HG03571 (cell line): ENCODE measurements around the gene RYR1.
A peak's percentile ranks its signal among the peaks of the same experiment; 100 is the strongest.
"Not testable (repeated sequence)": the region's sequence is repeated elsewhere in the genome, so short reads cannot be mapped to it uniquely, and the experiment has no call there.

ENCODE experiments used
- ATAC-seq: cut with Tn5 transposase; IDR thresholded peaks from one replicate; pipeline ENCODE4 v1.9.1; 2021; ENCODE audit not compliant: unreplicated experiment

The RYR1 gene

GRCh38 chr19:38399537-38399936 lies 34.0 kb upstream of the RYR1 start:
- no peak for ATAC-seq

DNA sequence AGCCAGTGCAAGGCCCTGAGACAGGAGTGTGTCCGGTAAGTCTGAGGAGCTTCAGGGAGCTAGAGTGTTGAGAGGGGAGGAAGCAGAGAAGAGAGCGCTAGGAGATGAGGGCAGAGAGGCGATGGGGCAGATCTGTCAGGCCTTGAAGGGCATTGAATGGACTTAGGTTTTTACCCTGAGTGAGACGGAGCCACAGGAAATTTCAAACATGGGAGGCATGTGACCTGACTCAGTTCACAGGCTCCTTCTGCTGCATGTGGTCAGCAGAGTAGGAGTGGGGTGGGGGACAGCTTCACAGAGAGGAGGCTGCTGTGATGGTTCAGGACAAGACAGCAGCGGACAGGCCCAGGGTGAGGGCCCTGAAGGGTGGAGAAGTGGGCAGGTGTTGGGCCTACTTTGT lies 33.1 kb upstream of the RYR1 start:
- ATAC-seq: no peak

DNA sequence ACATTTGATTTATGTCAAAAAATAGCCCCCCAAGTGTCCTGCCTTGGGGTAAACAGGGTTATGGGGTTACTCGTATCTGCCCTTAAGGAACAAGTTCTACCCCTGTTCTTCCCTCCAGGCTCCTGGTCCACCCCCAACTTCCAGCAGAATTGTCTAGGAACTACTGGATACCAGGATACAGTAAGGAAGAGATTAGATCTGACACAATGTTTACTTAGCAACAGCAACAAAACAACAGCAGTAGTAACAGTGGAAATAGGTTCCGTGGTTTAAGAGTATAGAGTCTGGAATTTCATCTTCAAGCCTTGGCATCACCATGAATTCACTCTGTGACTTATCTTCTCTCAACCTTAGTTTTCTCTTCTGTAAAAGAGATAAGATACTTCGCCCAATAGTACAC lies 32.3 kb upstream of the RYR1 start:
- ATAC-seq: no peak

DNA sequence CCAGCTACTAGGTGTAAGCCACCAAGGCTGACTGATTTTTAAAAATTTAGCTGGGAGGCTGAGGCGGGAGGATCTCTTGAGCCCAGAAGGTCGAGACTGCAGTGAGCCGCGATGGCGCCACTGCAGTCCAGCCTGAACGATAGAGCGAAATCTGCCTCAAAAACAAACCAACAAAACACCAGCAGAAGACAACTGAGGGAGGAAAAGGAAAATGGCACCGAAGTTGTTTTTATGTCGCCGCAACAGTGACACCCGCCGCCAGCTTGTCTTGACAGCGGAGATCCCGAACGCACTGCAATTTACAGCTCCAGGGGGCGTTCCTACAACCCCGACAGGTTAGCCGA lies 30.9 kb upstream of the RYR1 start:
- no peak for ATAC-seq

DNA sequence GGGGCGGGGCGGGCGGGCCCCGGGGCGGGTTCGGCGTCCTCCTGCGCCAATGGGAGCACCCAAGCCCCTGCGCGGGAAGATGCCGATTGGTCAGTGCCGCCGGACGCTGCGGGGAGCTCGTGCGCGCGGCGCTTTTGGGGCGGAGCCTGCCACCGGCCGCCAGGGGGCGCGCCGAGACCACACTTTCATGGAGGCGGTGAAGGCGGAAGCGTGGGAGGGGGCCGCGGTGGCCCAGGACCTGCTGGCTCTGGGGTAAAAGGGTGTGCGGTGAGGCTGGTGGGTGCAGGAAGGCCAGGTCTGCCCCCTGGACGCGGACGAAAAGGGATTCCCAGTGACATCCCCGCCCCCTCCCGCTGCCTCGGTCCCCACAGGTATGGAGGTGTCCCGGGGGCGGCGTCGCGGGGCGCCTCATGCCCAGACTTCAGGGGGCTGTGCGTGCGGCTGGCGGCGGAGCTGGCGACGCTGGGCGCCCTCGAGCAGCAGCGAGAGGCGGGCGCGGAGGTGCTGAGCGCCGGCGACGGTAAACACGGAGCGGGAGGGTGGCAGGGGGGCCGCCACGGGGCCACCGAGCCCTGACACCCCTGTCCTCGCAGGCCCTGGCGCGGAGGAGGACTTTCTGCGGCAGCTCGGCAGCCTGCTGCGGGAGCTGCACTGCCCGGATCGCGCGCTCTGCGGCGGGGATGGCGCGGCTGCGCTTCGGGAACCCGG lies 30.4 kb upstream of the RYR1 start, which contains the start of gene FAM98C:
Gene FAM98C (plus strand): TSS at position 127 of the 708 bp plus-strand sequence. CDS start 61 bp downstream, at position 188.
- ATAC-seq: peak; percentile 75

- no peak for ATAC-seq
Observed at GRCh38 chr19:38404858-38405257, 28.6 kb upstream of the RYR1 start.

DNA sequence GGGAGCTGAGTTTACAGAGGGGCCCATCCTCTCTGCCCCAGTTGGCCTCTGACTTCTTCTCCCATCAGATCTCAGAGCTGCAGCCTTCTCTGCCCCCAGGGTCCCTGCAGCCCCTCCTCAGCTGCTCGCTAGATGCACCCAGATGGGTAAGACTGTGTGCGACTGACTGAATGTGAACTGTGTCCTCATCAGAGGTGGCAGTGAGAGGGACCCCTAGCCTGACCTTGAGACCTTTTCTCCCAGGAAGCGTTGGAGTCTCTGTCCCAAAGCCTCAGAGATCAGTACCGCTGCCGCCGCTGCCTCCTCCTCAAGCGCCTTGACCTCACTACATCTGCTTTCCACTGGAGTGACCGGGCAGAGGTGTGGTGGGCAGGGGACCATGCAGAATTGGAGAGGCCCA lies 28.2 kb upstream of the RYR1 start:
- no peak for ATAC-seq

- ATAC-seq: no peak
Observed at GRCh38 chr19:38409631-38410133, 23.8 kb upstream of the RYR1 start.

GRCh38 chr19:38410407-38410806 lies 23.1 kb upstream of the RYR1 start:
- not testable (repeated sequence) for ATAC-seq

GRCh38 chr19:38411041-38411712 lies 22.3 kb upstream of the RYR1 start:
- no peak for ATAC-seq

DNA sequence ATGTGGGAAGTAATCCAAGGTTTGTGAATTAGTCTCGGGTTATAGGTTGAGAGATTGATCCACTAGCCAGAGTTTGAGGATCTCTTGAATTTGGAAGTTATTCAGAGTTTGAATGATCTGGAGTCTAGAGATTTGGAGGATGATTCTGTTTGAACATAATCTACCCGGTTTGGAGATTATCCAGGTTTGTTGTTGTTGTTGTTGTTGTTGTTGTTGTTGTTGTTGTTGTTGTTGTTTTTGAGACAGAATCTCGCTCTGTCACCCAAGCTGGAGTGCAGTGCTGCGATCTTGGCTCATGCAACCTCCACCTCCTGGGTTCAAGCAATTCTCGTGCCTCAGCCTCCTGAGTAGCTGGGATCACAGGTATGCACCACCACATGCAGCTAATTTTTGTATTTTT lies 21.6 kb upstream of the RYR1 start:
- not testable (repeated sequence) for ATAC-seq

GRCh38 chr19:38412491-38412890 lies 21.0 kb upstream of the RYR1 start:
- ATAC-seq: no peak

- ATAC-seq: no peak
Observed at GRCh38 chr19:38412961-38413360, 20.5 kb upstream of the RYR1 start.

DNA sequence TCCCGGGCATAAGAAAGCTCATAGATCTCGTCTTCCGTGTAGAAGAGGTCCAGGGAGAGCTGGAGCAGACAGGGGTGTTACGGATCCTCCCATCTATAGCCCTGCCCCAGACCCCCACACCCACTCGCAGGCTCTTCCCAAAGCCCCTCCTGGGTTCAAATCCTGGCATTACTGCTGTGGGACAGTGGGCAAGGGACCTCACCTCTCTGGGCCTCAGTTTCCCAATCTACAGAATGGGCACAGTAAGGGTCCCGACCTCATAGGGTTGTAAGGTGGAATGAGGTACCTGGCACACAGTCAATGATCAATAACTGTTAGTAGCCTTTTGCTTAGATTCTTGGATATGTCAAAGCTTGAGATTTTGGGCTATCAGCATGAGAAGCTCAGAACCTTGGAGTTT lies 20.1 kb upstream of the RYR1 start:
- ATAC-seq: no peak

DNA sequence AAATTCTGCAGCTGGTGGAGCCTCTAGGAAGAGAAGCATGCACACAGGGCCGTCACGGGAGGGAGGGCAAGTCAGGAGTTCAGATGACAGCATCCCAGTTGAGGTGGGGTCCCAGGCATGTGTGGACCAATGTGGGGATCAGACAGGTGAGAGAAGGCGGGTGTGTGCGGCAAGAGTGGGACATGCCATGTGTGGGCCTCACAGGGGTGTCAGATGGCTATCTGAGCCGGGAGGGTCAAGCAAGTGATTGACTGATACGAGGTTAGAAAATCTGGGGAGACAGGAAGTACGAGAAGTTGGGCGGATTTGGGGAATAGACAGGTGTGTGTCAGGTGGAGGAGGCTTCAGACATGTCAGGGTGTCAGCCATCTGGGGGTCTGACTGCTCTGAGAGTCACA lies 16.3 kb upstream of the RYR1 start:
- ATAC-seq: no peak

DNA sequence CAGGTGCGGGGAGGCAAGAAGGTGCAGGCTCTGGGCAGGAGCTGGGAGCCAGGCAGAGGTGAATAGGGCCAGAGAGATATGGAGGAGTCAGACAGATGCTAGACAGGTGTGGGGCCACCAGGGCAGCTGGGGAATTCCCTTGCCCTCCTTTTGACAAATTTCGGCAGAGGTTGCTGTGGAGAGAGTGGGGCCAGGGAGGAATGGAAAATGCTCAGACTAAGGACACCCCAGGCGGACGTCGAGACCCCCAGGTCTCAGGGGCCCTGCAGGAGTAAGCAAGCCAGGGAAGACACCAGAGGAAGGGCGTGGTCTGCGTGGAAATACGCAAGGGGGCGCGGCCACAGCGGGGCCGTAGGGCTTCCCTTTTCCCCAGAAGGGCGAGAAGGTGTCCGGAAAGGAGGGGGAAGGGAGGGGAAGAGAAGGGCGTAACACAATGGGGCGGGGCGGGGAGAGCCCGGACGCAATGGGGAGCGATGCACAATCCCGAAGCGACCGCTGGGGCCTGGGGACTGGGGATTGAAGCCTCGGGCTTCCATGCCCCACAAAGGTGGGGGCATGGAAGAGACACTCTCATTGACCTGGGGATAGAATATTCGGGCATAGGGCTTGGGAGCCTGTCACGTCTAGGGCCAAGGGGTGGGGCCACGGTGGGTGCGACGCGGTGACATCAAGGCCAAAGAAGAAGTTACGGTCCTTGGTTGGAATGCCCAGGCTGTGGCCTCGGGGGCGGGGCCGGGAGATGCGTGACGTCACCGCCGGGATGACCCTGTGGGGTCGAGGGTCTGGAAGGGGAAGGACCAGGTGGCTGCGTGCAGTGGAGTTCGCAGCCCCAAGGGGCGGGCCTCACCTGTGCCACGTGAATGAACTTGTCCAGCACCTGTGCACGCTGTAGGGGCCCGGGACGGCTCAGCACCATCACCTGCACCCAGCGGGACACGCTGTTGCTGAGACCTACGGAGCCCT lies 15.7 kb upstream of the RYR1 start:
- no peak for ATAC-seq

- no peak for ATAC-seq
Observed at GRCh38 chr19:38420935-38421334, 12.6 kb upstream of the RYR1 start.

DNA sequence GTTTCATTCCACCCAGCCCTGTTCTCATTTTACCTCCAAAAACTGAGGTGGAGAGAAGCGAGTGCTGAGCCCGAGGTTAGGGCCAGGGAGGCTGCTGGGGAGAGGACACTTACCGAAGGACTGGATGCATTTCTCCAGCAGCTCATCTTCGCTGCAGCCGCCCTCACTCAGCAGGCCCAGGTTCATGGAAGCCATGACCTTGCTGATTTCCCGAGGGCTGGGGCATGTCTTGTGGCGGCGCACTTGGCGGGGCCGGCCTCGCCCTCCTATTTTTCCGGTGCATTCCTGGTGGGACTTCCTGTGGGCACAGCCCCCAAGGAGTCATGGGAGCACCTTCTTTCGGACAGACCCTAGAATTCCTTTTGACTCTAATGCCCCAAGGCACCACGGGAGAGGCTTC lies 11.6 kb upstream of the RYR1 start:
- ATAC-seq: no peak

GRCh38 chr19:38422438-38422837 lies 11.1 kb upstream of the RYR1 start:
- ATAC-seq: no peak

DNA sequence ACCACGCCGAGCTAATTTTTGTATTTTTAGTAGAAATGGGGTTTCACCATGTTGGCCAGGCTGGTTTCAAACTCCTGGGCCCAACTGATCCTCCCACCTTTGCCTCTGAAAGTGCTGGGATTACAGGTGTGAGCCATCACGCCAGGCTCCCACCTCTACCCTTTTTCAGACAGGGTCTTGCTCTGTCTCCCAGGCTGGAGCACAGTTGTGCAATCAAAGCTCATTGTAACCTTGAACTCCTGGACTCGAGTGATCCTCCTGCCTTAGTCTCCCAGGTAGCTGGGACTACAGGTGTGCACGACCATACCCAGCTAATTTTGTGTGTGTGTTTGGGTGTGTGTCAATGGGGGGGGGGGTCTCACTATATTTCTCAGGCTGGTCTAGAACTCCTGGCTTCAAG lies 9.2 kb upstream of the RYR1 start:
- ATAC-seq: no peak

DNA sequence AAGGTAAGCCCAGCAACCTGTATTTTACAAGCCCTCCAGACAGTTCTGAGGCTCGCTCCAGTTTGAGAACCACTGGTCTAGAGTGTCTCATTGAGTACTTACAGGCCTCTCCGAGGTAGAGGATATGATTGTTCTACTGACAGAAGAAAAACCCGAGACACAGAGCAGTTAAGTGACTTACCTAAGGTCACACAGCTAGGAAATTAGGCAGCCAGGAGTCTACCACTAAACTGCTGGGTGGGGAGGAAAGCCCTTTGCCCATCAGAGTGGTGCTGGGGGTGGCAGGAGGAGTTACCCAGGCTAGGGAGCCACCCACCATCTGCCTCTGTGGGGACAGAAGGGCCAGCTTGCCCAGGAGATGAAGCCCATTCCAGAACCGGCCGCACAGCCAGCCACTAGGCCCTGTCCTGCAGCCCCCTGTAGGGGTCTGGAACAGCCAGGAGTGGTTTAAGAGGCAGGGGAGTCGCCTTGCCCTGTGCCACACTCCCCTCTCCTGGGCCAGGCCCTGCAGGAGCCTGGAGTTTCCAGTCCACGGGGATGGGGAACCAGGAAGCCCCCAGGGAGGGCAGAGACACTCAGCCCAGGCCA lies 8.2 kb upstream of the RYR1 start:
- ATAC-seq: no peak
